ENCODE results near the gene A4GALT.
"Not testable (repeated sequence)": the region's sequence is repeated elsewhere in the genome, so short reads cannot be mapped to it uniquely, and the experiment has no call there.

The A4GALT gene

DNA sequence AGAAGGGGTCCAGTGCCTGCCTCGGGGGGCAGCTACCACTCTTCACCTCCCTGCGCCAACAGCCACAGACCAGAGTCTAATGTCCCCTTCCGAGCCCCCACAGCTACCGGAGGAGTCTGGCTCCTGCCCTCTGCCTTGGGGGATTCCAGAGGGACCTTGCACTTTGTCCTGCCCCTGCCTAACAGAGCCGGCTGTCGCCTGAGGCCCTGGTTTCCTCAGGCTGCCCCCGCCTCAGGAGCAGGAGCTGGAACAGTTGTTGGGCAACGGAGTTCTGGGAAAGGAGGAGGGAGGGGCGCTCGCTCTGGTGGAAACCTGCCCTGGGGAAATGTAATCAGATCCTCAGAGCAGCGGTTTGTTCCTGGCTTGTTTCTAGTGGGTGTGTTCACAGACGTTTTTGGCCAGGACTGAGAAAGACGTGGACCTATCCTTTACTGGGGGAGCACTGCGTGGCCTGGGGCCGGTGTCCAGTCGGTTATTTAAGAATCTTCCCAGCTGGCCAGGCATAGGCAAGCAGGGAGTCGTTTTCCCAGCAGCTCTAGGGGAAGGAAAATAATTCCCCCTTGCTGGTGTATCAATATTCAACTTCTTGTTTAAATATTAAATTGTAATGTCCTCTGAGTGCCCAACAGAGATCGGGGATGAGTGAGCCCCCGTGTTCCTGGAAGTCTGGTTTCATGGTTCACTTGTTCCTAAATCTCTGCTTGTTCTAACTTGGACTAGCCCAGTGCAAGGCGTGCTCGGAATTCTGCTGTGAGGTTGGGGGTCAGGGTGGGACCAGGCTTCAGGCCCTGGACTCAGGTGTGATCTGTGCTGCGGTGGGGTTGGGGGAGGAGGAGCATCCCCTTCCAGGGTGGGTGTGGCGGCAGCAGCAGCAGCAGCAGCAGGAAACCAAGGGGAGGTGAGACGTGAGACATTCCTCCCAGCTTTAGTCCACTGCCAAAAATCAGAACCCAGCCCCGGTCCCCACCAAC is 32.1 kb downstream of the A4GALT start:
- H3K27me3 ChIP-seq (replicated peaks; ENCODE audit: control insufficient read depth, insufficient read depth, low read length), result no peaks in the 10 kb centered on the region
- H3K9ac ChIP-seq (ENCODE audit: low read length), result peak overlapping the region; percentile 89
- H3K4me3 ChIP-seq (ENCODE audit: low read length), result peak overlapping the region; percentile 28
- no peaks in the 10 kb centered on the region for H3K9me3 ChIP-seq (ENCODE audit: control insufficient read depth, low read length)
- peak; percentile 100 for DNase-seq (ENCODE audit: low read depth)
- peaks cover 20% of the 10 kb centered on the region for H3K36me3 ChIP-seq (ENCODE audit: control insufficient read depth, insufficient read depth, low read length, severe bottlenecking)
- H3K4me1 ChIP-seq (ENCODE audit: control insufficient read depth, insufficient read depth, low read length), result peaks cover 72% of the 10 kb centered on the region

DNA sequence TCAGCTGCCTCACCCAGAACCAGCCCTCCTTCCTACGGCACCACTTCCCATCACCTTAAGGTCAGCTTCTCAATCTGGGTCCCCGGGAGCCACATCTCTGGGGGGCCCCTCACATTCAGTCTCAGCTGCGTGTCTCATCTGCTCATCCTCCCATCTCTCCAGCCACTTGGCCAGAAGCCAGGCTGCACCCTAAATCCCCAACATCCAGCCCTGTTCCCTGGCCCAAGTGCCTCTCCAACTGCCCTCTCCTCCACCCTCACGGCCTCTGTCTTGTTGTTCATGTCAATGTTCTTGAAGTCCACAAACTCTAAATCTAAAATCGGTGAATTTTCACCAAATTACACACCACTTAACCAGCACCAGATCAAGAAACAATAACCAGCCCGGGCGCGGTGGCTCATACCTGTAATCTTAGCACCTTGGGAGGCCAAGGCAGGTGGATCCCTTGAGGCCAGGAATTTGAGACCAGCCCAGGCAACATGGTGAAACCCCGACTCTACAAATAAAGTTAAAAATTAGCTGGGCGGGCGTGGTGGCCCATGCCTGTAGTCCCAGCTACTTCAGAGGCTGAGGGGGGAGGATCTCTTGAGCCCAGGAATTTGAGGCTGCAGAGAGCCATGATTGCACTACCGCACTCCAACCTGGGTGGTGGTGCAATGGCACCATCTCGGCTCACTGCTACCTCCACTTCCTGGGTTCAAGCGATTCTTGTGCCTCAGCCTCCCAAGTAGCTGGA is 33.7 kb downstream of the A4GALT start:
- H3K9ac ChIP-seq (ENCODE audit: low read length), result peak overlapping the region; percentile 89
- H3K36me3 ChIP-seq (ENCODE audit: control insufficient read depth, insufficient read depth, low read length, severe bottlenecking), result peaks cover 10% of the 10 kb centered on the region
- no peaks in the 10 kb centered on the region for H3K27me3 ChIP-seq (replicated peaks; ENCODE audit: control insufficient read depth, insufficient read depth, low read length)
- no peak overlapping the region for H3K4me3 ChIP-seq (ENCODE audit: low read length)
- no peak for DNase-seq (ENCODE audit: low read depth)
- peaks cover 87% of the 10 kb centered on the region for H3K4me1 ChIP-seq (ENCODE audit: control insufficient read depth, insufficient read depth, low read length)
- no peaks in the 10 kb centered on the region for H3K9me3 ChIP-seq (ENCODE audit: control insufficient read depth, low read length)

DNA sequence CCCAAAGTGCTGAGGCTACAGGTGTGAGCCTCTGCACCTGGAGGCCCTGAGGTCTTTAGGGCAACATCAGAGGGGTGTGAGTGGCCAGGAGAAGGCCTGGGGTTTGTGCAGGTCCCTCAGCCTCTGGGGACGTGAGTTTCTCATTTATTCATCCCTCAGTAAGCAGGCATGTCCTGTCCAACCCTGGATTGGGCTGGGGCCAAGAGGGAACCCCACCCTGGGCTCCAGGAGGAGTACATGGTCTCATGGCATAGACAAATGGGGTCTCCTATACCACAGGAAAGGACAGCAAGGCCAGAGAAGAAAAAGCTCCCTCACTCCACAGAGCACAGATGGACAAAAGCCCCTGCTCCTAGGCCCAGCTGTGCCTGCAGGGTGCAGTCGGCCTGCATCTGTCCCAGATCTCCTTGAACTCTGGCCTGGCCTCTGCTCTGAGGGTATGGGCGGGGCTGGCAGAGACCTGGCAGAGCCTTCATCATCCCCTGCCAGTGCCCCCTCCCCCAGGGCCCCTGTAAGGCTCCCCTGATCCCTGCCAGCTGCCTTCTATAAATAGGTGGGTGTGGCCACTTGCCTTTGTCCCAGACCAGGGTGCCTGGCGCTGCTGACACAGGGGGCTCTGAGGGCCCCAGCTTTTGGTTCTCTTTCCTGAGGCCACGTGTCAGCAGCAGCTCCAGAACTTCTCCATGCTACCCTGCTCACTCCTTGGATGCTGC is 34.6 kb downstream of the A4GALT start:
- peaks cover 82% of the 10 kb centered on the region for H3K4me1 ChIP-seq (ENCODE audit: control insufficient read depth, insufficient read depth, low read length)
- DNase-seq (ENCODE audit: low read depth), result peak; percentile 61
- no peaks in the 10 kb centered on the region for H3K9me3 ChIP-seq (ENCODE audit: control insufficient read depth, low read length)
- H3K27me3 ChIP-seq (replicated peaks; ENCODE audit: control insufficient read depth, insufficient read depth, low read length), result no peaks in the 10 kb centered on the region
- no peak overlapping the region for H3K4me3 ChIP-seq (ENCODE audit: low read length)
- peaks cover 4% of the 10 kb centered on the region for H3K36me3 ChIP-seq (ENCODE audit: control insufficient read depth, insufficient read depth, low read length, severe bottlenecking)
- H3K9ac ChIP-seq (ENCODE audit: low read length), result peak overlapping the region; percentile 89

DNA sequence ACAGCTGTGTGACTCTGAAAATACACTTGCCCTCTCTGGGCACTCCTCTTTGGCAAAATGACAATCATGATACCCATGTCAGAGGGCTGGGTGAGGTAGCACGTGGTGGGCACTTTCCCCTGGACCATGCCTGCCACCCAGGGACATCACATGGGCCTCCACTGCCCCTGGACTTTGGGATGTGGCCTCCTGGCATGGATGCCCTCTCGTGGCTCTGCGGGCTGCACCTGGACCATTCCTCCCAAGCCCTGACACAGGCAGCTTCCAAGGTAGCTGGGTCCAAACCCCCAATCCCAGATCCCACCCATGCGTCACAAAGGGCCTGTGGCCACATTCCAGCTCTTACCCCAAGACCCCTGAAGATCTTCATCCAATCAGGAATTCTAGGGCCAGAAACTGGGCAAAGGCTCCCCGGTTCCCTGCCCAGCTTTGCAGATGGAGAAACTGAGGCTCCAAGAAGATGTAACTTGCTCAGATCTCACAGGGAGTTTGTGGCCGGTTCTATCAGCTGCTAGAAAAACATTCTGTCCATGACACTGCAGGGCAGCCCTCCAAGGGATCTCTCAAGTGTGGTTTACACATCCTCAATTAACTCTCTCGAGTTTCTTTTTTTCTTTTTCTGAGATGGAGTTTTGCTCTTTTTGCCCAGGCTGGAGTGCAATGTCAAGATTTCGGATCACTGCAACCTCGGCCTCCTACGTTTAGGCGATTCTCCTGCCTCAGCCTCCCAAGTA is 36.0 kb downstream of the A4GALT start:
- Histone ChIP-seq H3K9ac (ENCODE audit: low read length) (peak overlapping the region; percentile 89), H3K4me1 (ENCODE audit: control insufficient read depth, insufficient read depth, low read length) (peaks cover 90% of the 10 kb centered on the region), H3K9me3 (ENCODE audit: control insufficient read depth, low read length) (no peaks in the 10 kb centered on the region), H3K36me3 (ENCODE audit: control insufficient read depth, insufficient read depth, low read length, severe bottlenecking) (peaks cover 3% of the 10 kb centered on the region), H3K27me3 (replicated peaks; ENCODE audit: control insufficient read depth, insufficient read depth, low read length) (no peaks in the 10 kb centered on the region), H3K4me3 (ENCODE audit: low read length) (peak overlapping the region; percentile 8)
- peak; percentile 43 for DNase-seq (ENCODE audit: low read depth)

DNA sequence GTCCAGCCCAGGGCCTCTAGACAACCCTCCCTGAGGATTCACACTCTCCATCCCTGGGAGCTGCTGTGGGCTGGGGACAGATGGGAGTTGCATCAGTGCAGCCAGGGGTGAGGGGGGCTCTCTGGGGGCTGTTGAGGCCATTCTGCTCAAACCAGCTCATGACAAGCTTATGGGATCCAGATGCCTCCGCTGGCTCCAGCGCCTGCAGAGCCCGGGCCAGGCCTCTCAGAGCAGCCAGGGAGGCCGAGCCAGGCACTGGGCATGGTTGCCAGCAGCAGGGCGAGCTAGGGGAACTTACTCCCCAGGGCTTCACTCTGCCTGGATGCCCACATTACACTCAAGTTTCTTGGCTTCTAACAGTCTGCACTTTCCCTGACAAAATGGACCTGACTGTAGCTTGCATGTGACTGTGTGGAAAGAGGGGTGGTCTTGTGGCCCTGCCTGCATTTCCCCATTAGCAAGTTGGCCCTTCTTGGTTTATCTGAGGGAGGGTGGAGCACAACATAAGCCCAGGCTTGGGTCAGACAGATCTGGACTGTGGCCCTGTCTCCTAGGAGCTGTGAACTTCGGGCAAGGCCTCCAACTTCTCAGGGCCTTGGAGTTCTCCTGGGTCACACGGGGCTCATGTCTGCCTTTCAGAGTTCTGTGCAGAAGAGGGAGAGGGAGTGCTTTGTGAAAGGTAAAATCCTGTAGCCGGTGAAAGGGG is 36.9 kb downstream of the A4GALT start:
- Histone ChIP-seq H3K9ac (ENCODE audit: low read length) (peak overlapping the region; percentile 89), H3K36me3 (ENCODE audit: control insufficient read depth, insufficient read depth, low read length, severe bottlenecking) (no peaks in the 10 kb centered on the region), H3K4me1 (ENCODE audit: control insufficient read depth, insufficient read depth, low read length) (peaks cover 88% of the 10 kb centered on the region), H3K27me3 (replicated peaks; ENCODE audit: control insufficient read depth, insufficient read depth, low read length) (no peaks in the 10 kb centered on the region), H3K9me3 (ENCODE audit: control insufficient read depth, low read length) (peaks cover 2% of the 10 kb centered on the region), H3K4me3 (ENCODE audit: low read length) (peak overlapping the region; percentile 17)
- peak; percentile 83 for DNase-seq (ENCODE audit: low read depth)

DNA sequence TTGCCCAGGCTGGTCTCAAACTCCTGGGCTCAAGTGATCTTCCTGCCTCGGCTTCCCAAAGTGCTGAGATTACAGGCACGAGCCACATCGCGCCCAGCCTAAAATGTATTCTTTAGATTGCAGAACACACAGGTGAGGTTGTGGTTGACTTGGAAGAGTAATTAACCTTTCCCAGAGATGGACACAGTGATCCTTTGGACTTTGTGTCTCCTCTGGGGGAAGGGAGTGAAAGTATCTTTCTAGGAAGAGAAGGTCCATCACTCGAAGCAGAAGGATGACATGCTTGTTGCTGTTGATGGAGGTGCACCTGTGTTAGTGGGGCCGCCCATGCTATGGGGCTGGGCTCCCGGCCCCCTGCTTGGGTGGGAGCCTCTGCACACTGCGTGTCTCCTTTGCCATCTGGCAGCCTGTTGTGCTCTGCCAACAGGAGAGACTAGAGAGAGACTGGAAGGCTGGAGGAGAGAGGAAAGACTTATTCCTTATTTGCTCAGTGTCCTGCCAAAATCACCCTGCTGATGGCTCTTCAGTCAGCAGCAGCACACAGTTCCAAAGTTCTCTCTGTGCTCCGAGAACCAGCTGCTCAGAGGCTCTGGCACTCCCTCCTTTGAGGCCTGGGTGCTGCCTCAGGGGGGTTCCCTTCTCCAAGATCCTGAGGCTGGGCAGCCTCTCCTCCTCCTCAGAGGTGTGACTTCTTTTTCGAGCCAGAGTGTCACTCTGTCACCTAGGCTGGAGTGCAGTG is 38.4 kb downstream of the A4GALT start:
- no peaks in the 10 kb centered on the region for H3K27me3 ChIP-seq (replicated peaks; ENCODE audit: control insufficient read depth, insufficient read depth, low read length)
- H3K9me3 ChIP-seq (ENCODE audit: control insufficient read depth, low read length), result peaks cover 7% of the 10 kb centered on the region
- no peaks in the 10 kb centered on the region for H3K36me3 ChIP-seq (ENCODE audit: control insufficient read depth, insufficient read depth, low read length, severe bottlenecking)
- peak overlapping the region; percentile 89 for H3K9ac ChIP-seq (ENCODE audit: low read length)
- peaks cover 78% of the 10 kb centered on the region for H3K4me1 ChIP-seq (ENCODE audit: control insufficient read depth, insufficient read depth, low read length)
- H3K4me3 ChIP-seq (ENCODE audit: low read length), result no peak overlapping the region
- DNase-seq (ENCODE audit: low read depth), result no peak

DNA sequence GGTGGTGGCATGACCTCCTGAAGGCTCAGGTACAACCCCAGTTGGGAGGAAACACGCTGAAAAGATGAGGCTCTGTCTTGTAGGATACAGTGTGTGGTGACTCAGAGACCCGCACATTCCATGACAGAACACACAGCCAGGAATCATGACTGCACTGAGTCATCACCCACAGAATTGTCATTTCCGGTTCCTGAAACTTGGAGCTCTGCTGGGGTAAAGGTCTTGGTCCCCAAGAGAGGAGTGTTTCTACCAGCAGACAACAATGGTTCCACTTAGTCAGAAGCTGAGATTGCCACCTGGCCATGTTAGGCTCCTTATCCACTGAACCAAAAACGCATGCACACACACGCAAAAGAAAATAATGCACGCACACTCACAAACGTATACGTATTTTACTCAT is 40.0 kb downstream of the A4GALT start:
- DNase-seq (ENCODE audit: low read depth), result peak; percentile 92
- Histone ChIP-seq H3K4me3 (ENCODE audit: low read length) (peak overlapping the region; percentile 12), H3K9ac (ENCODE audit: low read length) (peak overlapping the region; percentile 65), H3K4me1 (ENCODE audit: control insufficient read depth, insufficient read depth, low read length) (peaks cover 77% of the 10 kb centered on the region), H3K27me3 (replicated peaks; ENCODE audit: control insufficient read depth, insufficient read depth, low read length) (no peaks in the 10 kb centered on the region), H3K9me3 (ENCODE audit: control insufficient read depth, low read length) (peaks cover 7% of the 10 kb centered on the region), H3K36me3 (ENCODE audit: control insufficient read depth, insufficient read depth, low read length, severe bottlenecking) (no peaks in the 10 kb centered on the region)

DNA sequence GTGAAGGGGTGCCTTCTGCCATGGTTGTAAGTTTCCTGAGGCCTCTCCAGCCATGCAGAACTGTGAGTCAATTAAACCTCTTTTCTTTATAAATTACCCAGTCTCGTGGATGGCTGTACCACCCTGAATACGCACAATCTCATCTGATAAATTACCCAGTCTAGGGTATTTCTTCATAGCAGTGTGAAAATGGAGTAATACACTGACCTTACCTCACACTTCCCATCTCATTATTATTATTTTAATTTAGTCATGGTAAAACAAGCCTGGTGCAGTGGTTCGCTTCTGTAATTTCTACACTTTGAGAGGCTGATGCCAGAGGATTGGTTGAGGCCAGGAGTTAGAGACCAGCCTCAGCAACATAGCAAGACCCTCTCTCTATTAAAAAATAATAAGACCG is 41.0 kb downstream of the A4GALT start:
- H3K9ac ChIP-seq (ENCODE audit: low read length), result peak overlapping the region; percentile 65
- peaks cover 7% of the 10 kb centered on the region for H3K9me3 ChIP-seq (ENCODE audit: control insufficient read depth, low read length)
- no peak for DNase-seq (ENCODE audit: low read depth)
- H3K36me3 ChIP-seq (ENCODE audit: control insufficient read depth, insufficient read depth, low read length, severe bottlenecking), result no peaks in the 10 kb centered on the region
- peaks cover 77% of the 10 kb centered on the region for H3K4me1 ChIP-seq (ENCODE audit: control insufficient read depth, insufficient read depth, low read length)
- H3K4me3 ChIP-seq (ENCODE audit: low read length), result no peak overlapping the region
- no peaks in the 10 kb centered on the region for H3K27me3 ChIP-seq (replicated peaks; ENCODE audit: control insufficient read depth, insufficient read depth, low read length)

DNA sequence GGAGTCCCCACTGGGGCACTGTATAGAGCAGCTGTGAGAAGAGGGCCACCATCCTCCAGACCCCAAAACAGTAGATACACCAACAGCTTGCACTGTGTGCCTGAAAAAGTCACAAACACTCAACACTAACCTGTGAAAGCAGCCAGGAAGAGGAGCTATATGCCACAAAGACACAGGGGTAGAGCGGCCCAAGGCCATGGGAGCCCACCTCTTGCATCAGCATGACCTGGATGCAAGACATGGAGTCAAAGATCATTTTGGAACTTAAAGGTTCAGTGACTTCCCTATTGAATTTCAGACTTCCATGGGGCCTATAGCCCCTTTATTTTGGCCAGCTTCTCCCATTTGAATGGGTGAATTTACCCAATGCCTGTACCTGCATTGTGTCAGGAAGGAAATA is 41.8 kb downstream of the A4GALT start:
- DNase-seq (ENCODE audit: low read depth), result no peak
- H3K36me3 ChIP-seq (ENCODE audit: control insufficient read depth, insufficient read depth, low read length, severe bottlenecking), result no peaks in the 10 kb centered on the region
- no peaks in the 10 kb centered on the region for H3K27me3 ChIP-seq (replicated peaks; ENCODE audit: control insufficient read depth, insufficient read depth, low read length)
- H3K4me1 ChIP-seq (ENCODE audit: control insufficient read depth, insufficient read depth, low read length), result peaks cover 74% of the 10 kb centered on the region
- no peak overlapping the region for H3K9ac ChIP-seq (ENCODE audit: low read length)
- peaks cover 7% of the 10 kb centered on the region for H3K9me3 ChIP-seq (ENCODE audit: control insufficient read depth, low read length)
- no peak overlapping the region for H3K4me3 ChIP-seq (ENCODE audit: low read length)

DNA sequence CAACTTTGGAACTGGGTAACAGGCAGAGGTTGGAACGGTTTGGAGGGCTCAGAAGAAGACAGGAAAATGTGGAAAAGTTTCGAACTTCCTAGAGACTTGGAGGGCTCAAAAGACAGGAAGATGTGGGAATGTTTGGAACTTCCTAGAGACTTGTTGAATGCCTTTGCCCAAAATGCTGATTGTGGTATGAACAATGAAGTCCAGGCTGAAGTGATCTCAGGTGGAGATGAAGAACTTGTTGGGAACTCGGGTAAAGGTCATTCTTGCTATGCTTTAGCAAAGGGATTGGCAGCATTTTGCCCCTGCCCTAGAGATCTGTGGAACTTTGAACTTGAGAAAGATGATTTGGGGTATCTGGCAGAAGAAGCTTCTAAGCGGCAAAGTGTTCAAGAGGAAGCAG is 42.7 kb downstream of the A4GALT start:
- not testable (repeated sequence) for DNase-seq (ENCODE audit: low read depth); H3K4me3 ChIP-seq (ENCODE audit: low read length)

More for the DNA sequence above, 42.7 kb downstream of the A4GALT start:
- not testable (repeated sequence) for H3K9ac ChIP-seq (ENCODE audit: low read length); H3K9me3 ChIP-seq (ENCODE audit: control insufficient read depth, low read length); H3K27me3 ChIP-seq (replicated peaks; ENCODE audit: control insufficient read depth, insufficient read depth, low read length); H3K36me3 ChIP-seq (ENCODE audit: control insufficient read depth, insufficient read depth, low read length, severe bottlenecking)
- H3K4me1 ChIP-seq (ENCODE audit: control insufficient read depth, insufficient read depth, low read length), result peaks cover 68% of the 10 kb centered on the region
